Esophagus mucosa (tissue), 1 donor: ENCODE measurements around the gene DUS2. TPM values are rescaled to one million over a fixed set of nuclear protein-coding genes. Genes with fewer than 3 reads are reported as not detected.
"Not testable (repeated sequence)": the region's sequence is repeated elsewhere in the genome, so short reads cannot be mapped to it uniquely, and the experiment has no call there.

ENCODE experiments used
- ATAC-seq: fragments of 200-7000 bp; cut with Tn5 transposase; one replicate; pipeline ENCODE4 v1.9.1; 2020
- total RNA-seq: library from RNA; stranded (reverse); gene quantifications from one replicate; pipeline ENCODE4 v1.2.4, GENCODE V29; 2023
- donor health status: DM: yes; HTN: yes; CAD: no.

The DUS2 gene
- total RNA-seq, 1 donor from 2014 or later, result 17.4 TPM

GRCh38 chr16:68078701-68079375 is 55.8 kb downstream of the DUS2 start:
- no peak for ATAC-seq

GRCh38 chr16:68079376-68079625 is 56.2 kb downstream of the DUS2 start:
- no peak for ATAC-seq

- ATAC-seq, result no peak
Measured at GRCh38 chr16:68079626-68080344, 56.7 kb downstream of the DUS2 start.

GRCh38 chr16:68081861-68082628 is 59.0 kb downstream of the DUS2 start:
- no peak for ATAC-seq

GRCh38 chr16:68082629-68083238 is 59.6 kb downstream of the DUS2 start:
- ATAC-seq, result no peak

- no peak for ATAC-seq
Measured at GRCh38 chr16:68083239-68083781, 60.2 kb downstream of the DUS2 start.

GRCh38 chr16:68083861-68084503 is 60.9 kb downstream of the DUS2 start:
- ATAC-seq, result peak; percentile 2

GRCh38 chr16:68084504-68085258 is 61.6 kb downstream of the DUS2 start:
- ATAC-seq, result peak; percentile 47

- peak; percentile 95 for ATAC-seq
Measured at GRCh38 chr16:68085259-68086071, 62.4 kb downstream of the DUS2 start, which contains the start of gene NFATC3. TSS of gene NFATC3 (plus strand) at chr16:68085370. CDS start at chr16:68085682, 312 bp downstream.

- no peak for ATAC-seq
Measured at GRCh38 chr16:68086336-68086841, 63.3 kb downstream of the DUS2 start.

GRCh38 chr16:68086860-68087268 is 63.8 kb downstream of the DUS2 start:
- no peak for ATAC-seq

- ATAC-seq, result no peak
Measured at GRCh38 chr16:68087688-68088087, 64.6 kb downstream of the DUS2 start.

GRCh38 chr16:68088130-68088972 is 65.3 kb downstream of the DUS2 start:
- ATAC-seq, result no peak

GRCh38 chr16:68089067-68089466 is 66.0 kb downstream of the DUS2 start:
- ATAC-seq, result no peak

GRCh38 chr16:68090130-68090529 is 67.0 kb downstream of the DUS2 start:
- no peak for ATAC-seq

- no peak for ATAC-seq
Measured at GRCh38 chr16:68090533-68090932, 67.4 kb downstream of the DUS2 start.

GRCh38 chr16:68091380-68092261 is 68.5 kb downstream of the DUS2 start:
- peak; percentile 79 for ATAC-seq

- not testable (repeated sequence) for ATAC-seq
Measured at GRCh38 chr16:68092275-68092674, 69.2 kb downstream of the DUS2 start.
